Activated CD4-positive, alpha-beta T cell treated with anti-CD3 and anti-CD28 coated beads, Interleukin-2, Interleukin-6, amounts not matched to agents 100 ng/mL and 50 ng/mL, durations not matched to agents 16 hours and 8 hours (primary cell): Measurements from ENCODE around the gene BPIFB2.
"Not testable (repeated sequence)": the region's sequence is repeated elsewhere in the genome, so short reads cannot be mapped to it uniquely, and the experiment has no call there.

Experiments used
- DNase-seq: peaks from one replicate; pipeline ENCODE4 v3.0.0-alpha.2; 2020

BPIFB2 gene

DNA sequence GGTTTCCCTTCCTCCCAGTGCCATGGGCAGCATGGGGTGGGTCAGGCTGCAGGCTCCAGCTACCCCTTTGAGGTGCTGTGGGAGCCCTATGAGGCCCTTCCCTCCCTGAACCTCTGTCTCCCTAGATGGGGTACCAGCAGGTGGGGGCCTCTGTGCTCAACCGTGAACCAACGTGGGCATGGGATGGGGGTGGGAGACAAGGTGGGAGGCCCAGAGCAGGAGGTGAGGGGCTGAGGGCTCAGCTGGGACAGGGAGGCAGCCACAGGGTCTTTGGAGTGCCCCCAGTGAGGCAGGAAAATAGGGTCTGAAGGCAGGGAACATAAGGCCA, 36.6 kb upstream of the BPIFB2 start:
- DNase-seq = no peak

- peak; percentile 50 for DNase-seq
Measured at GRCh38 chr20:32971703-32972161, 35.8 kb upstream of the BPIFB2 start.

DNA sequence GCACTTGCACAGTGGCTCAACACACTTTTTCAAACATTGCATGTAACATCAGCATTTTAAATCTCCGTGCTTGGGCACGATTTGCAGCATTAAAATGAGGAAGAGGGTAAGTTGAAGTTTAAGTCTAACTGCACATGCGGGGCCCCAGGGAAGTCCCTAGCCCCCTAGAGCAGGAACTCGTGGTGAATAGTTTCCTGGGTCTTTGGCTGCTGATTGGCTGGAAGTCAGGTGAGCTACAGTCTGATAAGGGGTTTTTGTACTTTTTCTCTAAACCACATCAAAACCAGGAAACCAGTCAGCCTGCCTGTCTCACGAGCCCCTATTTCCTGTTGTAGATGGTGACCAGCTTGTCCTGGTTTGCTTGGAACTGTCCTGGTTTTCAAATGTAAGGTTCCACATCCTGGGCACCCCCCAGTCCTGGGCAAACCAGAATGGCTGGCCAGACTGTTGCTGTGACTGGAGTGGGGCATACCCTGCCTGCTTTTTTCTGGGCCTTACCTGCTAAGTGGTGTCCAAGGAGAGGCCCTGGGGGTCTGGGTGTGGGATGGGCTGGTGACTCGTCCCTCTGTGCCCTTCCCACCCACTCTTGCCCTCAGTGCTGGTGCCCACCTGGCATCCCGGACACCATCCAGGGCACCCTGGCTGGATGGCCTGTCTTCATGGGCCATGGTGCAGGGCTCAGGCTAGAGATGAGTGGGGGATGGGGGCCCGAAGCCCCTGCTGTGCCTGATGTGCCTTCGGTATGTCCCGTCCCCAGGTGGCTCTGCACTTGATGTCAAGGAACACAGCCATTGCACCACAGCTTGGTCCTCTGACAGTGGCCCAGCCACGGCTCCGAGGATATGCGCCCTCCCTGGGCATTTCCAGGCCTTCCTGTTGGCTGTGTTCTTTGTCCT, 35.1 kb upstream of the BPIFB2 start:
- DNase-seq = peak; percentile 93

GRCh38 chr20:32973077-32973717, 34.3 kb upstream of the BPIFB2 start:
- no peak for DNase-seq

- DNase-seq = not testable (repeated sequence)
Measured at GRCh38 chr20:32974204-32975064, 33.1 kb upstream of the BPIFB2 start.

DNA sequence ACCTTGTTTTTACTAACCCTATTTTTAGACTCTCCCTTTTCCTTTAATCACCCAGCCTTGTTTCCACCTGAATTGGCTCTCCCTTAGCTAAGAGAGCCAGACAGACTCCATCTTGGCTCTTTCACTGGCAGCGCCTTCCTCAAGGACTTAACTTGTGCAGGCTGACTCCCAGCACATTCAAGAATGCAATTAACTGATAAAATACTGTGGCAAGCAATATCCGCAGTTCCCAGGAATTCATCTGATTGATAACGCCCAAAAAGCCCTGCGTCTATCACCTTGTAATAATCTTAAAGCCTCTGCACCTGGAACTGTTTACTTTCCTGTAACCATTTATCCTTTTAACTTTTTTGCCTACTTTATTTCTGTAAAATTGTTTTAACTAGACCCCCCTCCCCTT, 32.4 kb upstream of the BPIFB2 start:
- DNase-seq = not testable (repeated sequence)

GRCh38 chr20:32975698-32976674, 31.5 kb upstream of the BPIFB2 start:
- DNase-seq = no peak

DNA sequence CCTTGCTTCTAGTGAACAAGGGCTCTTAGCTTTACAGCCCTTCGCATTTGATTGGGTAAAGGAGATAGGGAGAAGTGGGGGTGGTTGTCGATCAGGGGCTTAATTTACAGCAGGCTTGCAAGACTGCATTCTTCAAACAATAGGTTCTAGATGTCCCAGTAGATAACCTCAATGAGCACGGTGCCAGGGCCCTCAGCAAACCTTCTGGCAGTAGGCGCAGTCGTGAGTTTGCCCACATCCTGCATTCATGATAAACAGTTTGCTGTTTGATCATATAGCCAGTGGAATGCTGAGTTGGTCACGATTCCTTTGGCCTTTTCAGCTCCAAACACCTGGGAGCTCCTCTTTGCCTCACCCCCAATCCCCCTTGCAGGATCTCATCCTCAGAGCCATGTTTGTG, 30.8 kb upstream of the BPIFB2 start:
- DNase-seq = no peak

DNA sequence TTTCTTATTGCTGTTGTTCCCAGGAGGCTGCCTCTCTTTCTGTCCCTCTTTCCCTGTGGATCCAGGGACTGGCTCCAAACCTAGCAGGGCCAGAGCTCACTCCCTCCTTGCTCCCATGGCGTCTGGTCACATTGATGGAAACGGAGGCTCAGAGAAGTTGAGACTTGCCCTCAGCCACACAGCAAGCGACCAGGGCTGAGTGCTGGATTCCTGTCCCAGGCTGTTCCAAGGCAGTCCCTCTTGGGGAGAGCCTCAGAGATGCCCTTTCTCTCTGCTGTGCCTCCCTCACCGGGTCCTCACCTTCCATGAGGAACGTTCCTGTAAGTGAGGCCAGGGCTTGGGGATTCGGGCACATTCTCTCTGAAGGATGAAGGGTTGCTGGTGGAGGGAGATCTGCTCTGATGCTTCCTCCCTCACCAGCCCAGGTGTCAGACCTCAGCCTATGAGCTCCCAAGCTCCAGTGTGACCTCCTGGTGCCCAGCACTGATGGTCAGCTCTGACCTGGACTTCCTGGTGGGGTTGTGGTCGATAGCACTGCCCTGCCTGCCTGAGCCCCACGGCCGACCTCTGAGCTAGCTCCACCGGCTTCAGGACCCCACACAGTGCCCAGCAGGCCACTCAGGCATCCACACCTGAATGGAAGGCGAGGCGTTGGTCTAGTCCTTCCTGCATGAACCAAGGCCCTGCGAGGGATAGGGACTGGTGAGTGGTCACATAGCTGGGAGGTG, 30.1 kb upstream of the BPIFB2 start:
- no peak for DNase-seq

- no peak for DNase-seq
Measured at GRCh38 chr20:32978009-32978335, 29.5 kb upstream of the BPIFB2 start.

DNA sequence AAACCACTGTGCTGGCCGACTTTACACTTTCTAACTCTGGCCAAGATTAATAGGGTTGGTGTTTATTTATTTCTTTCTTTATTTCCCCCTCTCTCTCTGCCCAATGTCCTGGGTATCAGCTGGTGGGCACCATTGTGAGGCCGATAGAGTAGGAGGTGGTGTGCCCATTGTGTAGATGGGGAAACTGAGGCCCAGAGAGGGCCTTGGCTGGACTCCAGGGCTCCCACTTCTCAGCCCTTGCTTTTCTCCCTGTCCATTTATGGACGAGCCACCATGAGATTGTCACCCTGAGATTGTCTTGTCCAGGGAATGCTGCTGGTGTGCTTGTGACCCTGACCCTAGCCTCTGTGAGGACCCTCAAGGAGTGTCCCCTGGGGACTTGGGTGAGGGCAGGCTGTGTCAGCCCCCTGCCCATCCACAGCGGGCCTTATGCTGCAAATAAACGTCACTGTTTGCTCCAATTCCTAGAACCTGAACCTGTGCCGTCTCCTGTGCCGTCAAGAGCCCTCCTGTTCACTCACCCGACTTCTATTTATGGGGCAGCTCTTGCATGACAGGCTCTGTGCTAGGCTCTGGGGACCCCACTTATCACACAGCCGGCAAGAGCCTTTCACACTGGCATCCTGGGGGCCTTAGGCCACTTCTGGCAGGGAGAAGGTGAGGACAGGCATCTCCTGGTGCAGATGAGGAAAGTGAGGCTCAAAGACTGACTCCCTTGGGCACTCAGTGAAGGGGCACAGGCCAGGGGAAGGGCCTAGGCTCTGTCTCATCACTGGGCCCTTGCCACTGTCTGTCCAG, 28.1 kb upstream of the BPIFB2 start:
- no peak for DNase-seq

- no peak for DNase-seq
Measured at GRCh38 chr20:32980131-32980941, 27.2 kb upstream of the BPIFB2 start.

DNA sequence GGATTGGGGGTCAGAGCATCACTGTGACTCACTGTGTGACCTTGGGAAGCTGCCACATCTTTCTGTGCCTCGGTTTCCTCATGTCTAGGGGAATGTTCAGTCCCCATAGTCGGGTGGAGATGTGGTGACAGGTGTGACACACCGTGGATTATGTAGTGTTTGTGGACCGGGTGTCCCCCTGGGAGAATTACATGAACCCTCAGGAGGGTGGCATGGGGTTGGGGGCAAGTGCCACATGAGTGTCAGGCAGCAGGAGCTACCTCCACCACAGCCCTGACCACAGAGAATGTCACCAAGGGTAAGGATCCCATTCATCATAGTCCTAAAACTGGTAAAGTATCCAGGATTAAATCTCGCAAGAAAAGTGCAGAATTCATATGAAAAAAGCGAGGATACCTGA, 26.5 kb upstream of the BPIFB2 start:
- DNase-seq = no peak

GRCh38 chr20:32982617-32983458, 24.7 kb upstream of the BPIFB2 start:
- no peak for DNase-seq

DNA sequence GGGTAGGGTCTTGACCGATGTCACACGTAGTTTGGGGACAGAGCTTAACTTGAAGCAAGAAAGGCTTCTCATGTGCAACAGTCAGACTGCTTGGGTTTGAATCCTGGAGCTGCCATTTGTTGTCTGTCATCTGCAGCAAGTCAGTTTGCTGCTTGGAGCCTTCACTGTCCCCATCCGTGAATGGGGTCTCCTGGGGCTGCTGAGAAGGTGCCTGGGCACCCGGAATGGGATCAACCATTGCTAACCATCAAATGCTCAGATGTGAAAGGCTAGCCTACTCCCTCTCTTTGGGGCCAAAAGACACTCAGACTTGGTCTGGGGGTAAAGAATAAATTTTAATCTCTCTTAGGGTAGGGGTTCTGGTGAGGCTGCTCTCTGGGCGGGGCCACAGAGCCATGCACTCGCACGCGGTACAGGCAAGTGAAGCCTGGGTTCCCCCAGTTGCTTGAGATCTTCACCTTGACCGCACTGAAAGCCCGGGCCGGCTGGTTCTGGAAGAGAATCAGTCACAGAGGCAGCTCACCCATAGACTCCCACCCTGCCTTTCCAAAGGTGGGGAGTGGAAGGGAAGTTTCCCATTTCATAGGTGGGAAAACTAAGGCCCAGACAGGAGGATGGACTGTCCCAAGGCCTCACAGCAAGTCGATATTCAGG, 23.9 kb upstream of the BPIFB2 start:
- no peak for DNase-seq

DNA sequence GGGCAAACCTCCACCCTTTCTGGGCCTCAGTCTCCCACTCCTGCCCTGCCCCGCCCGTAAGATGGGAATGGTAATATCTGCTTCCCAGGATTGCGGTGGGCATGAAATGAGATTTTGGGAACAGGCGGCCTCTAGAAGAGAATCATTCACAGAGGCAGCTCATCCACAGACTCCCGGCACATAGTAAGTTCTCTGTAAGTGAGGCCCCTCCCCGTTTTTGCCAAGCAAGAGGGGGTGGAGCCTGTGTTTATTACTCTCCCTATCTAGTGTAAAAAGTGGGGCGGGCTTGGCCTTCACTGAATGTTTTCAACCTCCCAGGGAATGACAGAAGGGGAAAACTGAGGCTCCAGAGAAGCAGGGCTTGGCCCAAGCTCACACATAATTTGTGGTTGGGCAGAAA, 23.3 kb upstream of the BPIFB2 start:
- DNase-seq = no peak

DNA sequence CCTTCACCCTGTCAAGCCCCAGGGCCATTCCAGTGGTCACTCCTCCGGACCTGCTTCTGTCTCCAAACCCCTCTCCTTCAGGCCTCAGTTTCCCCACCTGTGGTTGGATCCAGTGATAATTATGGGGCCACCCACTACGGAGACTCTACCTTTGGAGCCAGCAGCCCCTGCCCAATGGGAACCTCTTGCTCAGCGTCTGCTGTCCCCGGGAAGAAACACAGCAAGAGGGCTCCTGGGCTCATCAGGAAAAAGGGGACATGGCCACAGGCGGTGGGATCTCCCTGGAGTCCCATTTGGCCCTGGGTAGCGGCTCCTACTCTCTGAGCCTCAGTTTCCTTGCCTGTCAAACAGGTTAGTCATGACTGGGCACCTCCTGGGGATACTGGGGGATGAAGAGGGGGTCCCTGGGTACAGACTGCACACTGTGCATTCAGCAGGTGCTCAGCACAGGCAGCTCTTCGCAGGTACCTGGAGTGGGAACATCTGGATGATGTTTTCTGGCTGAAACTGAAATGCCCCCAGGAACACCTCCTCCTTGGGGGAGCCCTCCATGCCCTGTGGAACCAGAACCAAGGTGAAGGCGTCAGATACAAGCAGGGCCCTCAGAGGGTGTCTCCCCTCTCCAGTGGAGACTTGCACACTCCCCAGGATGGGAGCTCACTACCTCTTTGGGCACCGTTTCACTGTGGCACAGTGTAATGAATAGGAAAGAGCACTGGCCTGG, 22.7 kb upstream of the BPIFB2 start:
- DNase-seq = no peak

GRCh38 chr20:32985596-32985995, 21.9 kb upstream of the BPIFB2 start:
- DNase-seq = no peak
